IPS-11a (cell line): ENCODE measurements around the gene CCDC159.

Experiments used
- H3K4me3 ChIP-seq: one replicate; pipeline ENCODE4 v1.5.1; 2013; ENCODE audit warnings: low read depth, low read length, control low read depth

CCDC159 gene

GRCh38 chr19:11384778-11385129 lies 38.4 kb downstream of the CCDC159 start:
- H3K4me3 ChIP-seq = no peak overlapping the region

GRCh38 chr19:11387162-11388034 lies 41.1 kb downstream of the CCDC159 start:
- no peak overlapping the region for H3K4me3 ChIP-seq

GRCh38 chr19:11390359-11390758 lies 44.0 kb downstream of the CCDC159 start:
- H3K4me3 ChIP-seq = no peak overlapping the region

- no peak overlapping the region for H3K4me3 ChIP-seq
Measured at GRCh38 chr19:11390933-11391680, 44.8 kb downstream of the CCDC159 start.

GRCh38 chr19:11397089-11397610 lies 50.8 kb downstream of the CCDC159 start:
- H3K4me3 ChIP-seq = no peak overlapping the region

GRCh38 chr19:11399667-11400066 lies 53.3 kb downstream of the CCDC159 start:
- no peak overlapping the region for H3K4me3 ChIP-seq

- H3K4me3 ChIP-seq = no peak overlapping the region
Measured at GRCh38 chr19:11400798-11401197, 54.5 kb downstream of the CCDC159 start.

GRCh38 chr19:11401808-11402543 lies 55.7 kb downstream of the CCDC159 start:
- no peak overlapping the region for H3K4me3 ChIP-seq
